UCSD-AML1 (cell line): ENCODE data around the gene CIAPIN1.

Experiments
- DNase-seq: peaks from one replicate; lab custom pipeline; 2025; ENCODE audit not compliant: unreplicated experiment; lab: John Stamatoyannopoulos, UW

CIAPIN1 gene

GRCh38 chr16:57384248-57385070, 62.7 kb downstream of the CIAPIN1 start:
- DNase-seq, result peak; percentile 47

- DNase-seq, result peak; percentile 47
Measured at GRCh38 chr16:57383276-57384247, 63.6 kb downstream of the CIAPIN1 start.

GRCh38 chr16:57382535-57383275, 64.5 kb downstream of the CIAPIN1 start:
- DNase-seq, result no peak

- no peak for DNase-seq
Measured at GRCh38 chr16:57381791-57382534, 65.2 kb downstream of the CIAPIN1 start.

GRCh38 chr16:57380671-57381462, 66.3 kb downstream of the CIAPIN1 start:
- peak; percentile 32 for DNase-seq

GRCh38 chr16:57379579-57379978, 67.6 kb downstream of the CIAPIN1 start:
- DNase-seq, result no peak
